Islet of Langerhans (tissue), 1 donor: ENCODE measurements around the gene TFAP2E.

Source experiments
- FAIRE-seq: peaks from one replicate; lab custom pipeline; 2011; peaks lifted over from hg19 to GRCh38; lab: Jason Lieb, UNC

Gene TFAP2E

GRCh38 chr1:35573198-35574124 lies at the start of gene TFAP2E:
TFAP2E (plus strand) TSS chr1:35573314; CDS start chr1:35573578, 264 bp downstream.
- no peak for FAIRE-seq

GRCh38 chr1:35524106-35524505 lies 49.0 kb upstream of the TFAP2E start:
- no peak for FAIRE-seq

GRCh38 chr1:35530168-35530567 lies 42.9 kb upstream of the TFAP2E start:
- no peak for FAIRE-seq

GRCh38 chr1:35530946-35531345 lies 42.2 kb upstream of the TFAP2E start:
- FAIRE-seq, result no peak

- FAIRE-seq, result no peak
Observed at GRCh38 chr1:35531368-35531767, 41.7 kb upstream of the TFAP2E start.

GRCh38 chr1:35532497-35533223 lies 40.5 kb upstream of the TFAP2E start:
- FAIRE-seq, result no peak

- no peak for FAIRE-seq
Observed at GRCh38 chr1:35533586-35533985, 39.5 kb upstream of the TFAP2E start.

GRCh38 chr1:35535243-35535642 lies 37.9 kb upstream of the TFAP2E start:
- no peak for FAIRE-seq

GRCh38 chr1:35536556-35537162 lies 36.5 kb upstream of the TFAP2E start:
- FAIRE-seq, result no peak

- FAIRE-seq, result no peak
Observed at GRCh38 chr1:35537806-35538205, 35.3 kb upstream of the TFAP2E start.

GRCh38 chr1:35539073-35539823 lies 33.9 kb upstream of the TFAP2E start:
- FAIRE-seq, result no peak

- FAIRE-seq, result no peak
Observed at GRCh38 chr1:35539824-35540261, 33.3 kb upstream of the TFAP2E start.

GRCh38 chr1:35544976-35545375 lies 28.1 kb upstream of the TFAP2E start:
- FAIRE-seq, result no peak

GRCh38 chr1:35546614-35547013 lies 26.5 kb upstream of the TFAP2E start:
- FAIRE-seq, result no peak

GRCh38 chr1:35553851-35554250 lies 19.3 kb upstream of the TFAP2E start:
- FAIRE-seq, result no peak

- FAIRE-seq, result peak; percentile 49
Observed at GRCh38 chr1:35554266-35555211, 18.6 kb upstream of the TFAP2E start.

GRCh38 chr1:35555212-35555584 lies 17.9 kb upstream of the TFAP2E start:
- FAIRE-seq, result no peak

GRCh38 chr1:35555601-35556477 lies 17.3 kb upstream of the TFAP2E start:
- FAIRE-seq, result peak; percentile 96

GRCh38 chr1:35556484-35557117 lies 16.5 kb upstream of the TFAP2E start:
- FAIRE-seq, result no peak
